H9 (cell line): Measurements from ENCODE around the gene SLC35E4. TPM values are rescaled to one million over a fixed set of nuclear protein-coding genes. Genes with fewer than 3 reads are reported as not detected.

Experiments used
- DNase-seq: peaks from one replicate; pipeline ENCODE4 v3.0.0-alpha.2; 2017
- H2AFZ ChIP-seq: one replicate; pipeline ENCODE4 v1.6.1; 2013; ENCODE audit warnings: mild to moderate bottlenecking, low read length, control low read depth, moderate library complexity
- H2AK5ac ChIP-seq: 2 replicates; pipeline ENCODE4 v1.6.1; 2013; ENCODE audit warnings: low read length, control low read depth, mixed read lengths; ENCODE audit not compliant: insufficient read length
- H2BK120ac ChIP-seq: one replicate; pipeline ENCODE4 v1.6.1; 2013; ENCODE audit warnings: low read depth, mild to moderate bottlenecking, low read length, control low read depth, inconsistent platforms; ENCODE audit not compliant: poor library complexity, severe bottlenecking
- H2BK12ac ChIP-seq: 2 replicates; pipeline ENCODE4 v1.6.1; 2013; ENCODE audit warnings: low read length, control low read depth, mixed read lengths, low read depth; ENCODE audit not compliant: insufficient read length
- H2BK15ac ChIP-seq: 2 replicates; pipeline ENCODE4 v1.6.1; 2013; ENCODE audit warnings: low read depth, low read length, control low read depth
- H2BK20ac ChIP-seq: one replicate; pipeline ENCODE4 v1.6.1; 2013; ENCODE audit warnings: low read depth, mild to moderate bottlenecking, low read length, control low read depth, inconsistent platforms; ENCODE audit not compliant: poor library complexity, severe bottlenecking
- H2BK5ac ChIP-seq: 2 replicates; pipeline ENCODE4 v1.6.1; 2013; ENCODE audit warnings: low read length, control low read depth, mixed read lengths; ENCODE audit not compliant: insufficient read length
- H3K14ac ChIP-seq: 2 replicates; pipeline ENCODE4 v1.6.1; 2013; ENCODE audit warnings: low read length, control low read depth; ENCODE audit not compliant: insufficient read depth
- H3K18ac ChIP-seq: 2 replicates; pipeline ENCODE4 v1.6.1; 2013; ENCODE audit warnings: low read depth, mild to moderate bottlenecking, mixed read lengths, low read length, control low read depth; ENCODE audit not compliant: insufficient read length
- H3K23ac ChIP-seq: 2 replicates; pipeline ENCODE4 v1.6.1; 2013; ENCODE audit warnings: low read length, control low read depth, mixed read lengths, low read depth; ENCODE audit not compliant: insufficient read length
- H3K23me2 ChIP-seq: 2 replicates; pipeline ENCODE4 v1.6.1; 2013; ENCODE audit warnings: low read depth, mild to moderate bottlenecking, mixed read lengths, low read length, control low read depth; ENCODE audit not compliant: insufficient read length, poor library complexity, severe bottlenecking
- H3K27ac ChIP-seq: 2 replicates; pipeline ENCODE4 v1.5.1; 2013; ENCODE audit warnings: low read length, control low read depth, mixed read lengths, low read depth; ENCODE audit not compliant: insufficient read length
- H3K27me3 ChIP-seq: 2 replicates; pipeline ENCODE4 v1.6.1; 2013; ENCODE audit warnings: low read length, control low read depth, inconsistent platforms; ENCODE audit not compliant: insufficient read depth
- H3K4ac ChIP-seq: 2 replicates; pipeline ENCODE4 v1.6.1; 2013; ENCODE audit warnings: low read depth, mild to moderate bottlenecking, control low read depth, inconsistent platforms, low read length, moderate library complexity
- H3K4me1 ChIP-seq: 2 replicates; pipeline ENCODE4 v1.6.1; 2013; ENCODE audit warnings: low read length, control low read depth, inconsistent platforms; ENCODE audit not compliant: insufficient read depth
- H3K4me2 ChIP-seq: 2 replicates; pipeline ENCODE4 v1.6.1; 2013; ENCODE audit warnings: low read length, control low read depth, mixed read lengths; ENCODE audit not compliant: insufficient read length, insufficient read depth
- H3K56ac ChIP-seq: 2 replicates; pipeline ENCODE4 v1.6.1; 2013; ENCODE audit warnings: low read depth, mild to moderate bottlenecking, mixed read lengths, low read length, control low read depth; ENCODE audit not compliant: insufficient read length
- H3K79me1 ChIP-seq: 2 replicates; pipeline ENCODE4 v1.6.1; 2013; ENCODE audit warnings: low read depth, mild to moderate bottlenecking, moderate library complexity, low read length, control low read depth, inconsistent platforms; ENCODE audit not compliant: insufficient read depth, poor library complexity, severe bottlenecking
- H3K79me2 ChIP-seq: 2 replicates; pipeline ENCODE4 v1.6.1; 2013; ENCODE audit warnings: low read length, control low read depth, inconsistent platforms; ENCODE audit not compliant: insufficient read depth
- H3K9ac ChIP-seq: 2 replicates; pipeline ENCODE4 v1.6.1; 2013; ENCODE audit warnings: low read length, control low read depth, mixed read lengths; ENCODE audit not compliant: insufficient read length; ENCODE audit errors: extremely low read depth
- H3K9me3 ChIP-seq: one replicate; pipeline ENCODE4 v1.6.1; 2013; ENCODE audit warnings: low read depth, low read length, inconsistent platforms; ENCODE audit not compliant: control insufficient read depth
- H3T11ph ChIP-seq: one replicate; pipeline ENCODE4 v1.6.1; 2013; ENCODE audit warnings: mild to moderate bottlenecking, low read length, control low read depth, inconsistent platforms
- H4K20me1 ChIP-seq: one replicate; pipeline ENCODE4 v1.6.1; 2013; ENCODE audit not compliant: control insufficient read depth, insufficient read length, insufficient read depth
- H4K5ac ChIP-seq: 2 replicates; pipeline ENCODE4 v1.6.1; 2013; ENCODE audit warnings: low read depth, mild to moderate bottlenecking, mixed read lengths, low read length, control low read depth; ENCODE audit not compliant: insufficient read length
- H4K8ac ChIP-seq: replicated peaks from 2 replicates; pipeline ENCODE4 v1.6.1; 2013; ENCODE audit warnings: low read length, control low read depth, mixed read lengths, low read depth; ENCODE audit not compliant: insufficient read length
- H4K91ac ChIP-seq: 2 replicates; pipeline ENCODE4 v1.6.1; 2013; ENCODE audit warnings: low read depth, mild to moderate bottlenecking, moderate library complexity, mixed read lengths, low read length, control low read depth; ENCODE audit not compliant: insufficient read length
- H3K27ac Mint-ChIP-seq, 3 experiments: 2 replicates in 2 of 3; 3 replicates in 1 of 3; pipeline ENCODE4 v1.8.0; 2020 to 2021; ENCODE audit warnings: mixed read lengths in 3 of 3, mild to moderate bottlenecking in 1 of 3, moderate library complexity in 1 of 3
- H3K27me3 Mint-ChIP-seq: 2 replicates; pipeline ENCODE4 v1.8.0; 2021; ENCODE audit warnings: low read depth, mild to moderate bottlenecking, moderate library complexity, mixed read lengths
- H3K36me3 Mint-ChIP-seq, 3 experiments: 2 replicates in 2 of 3; 3 replicates in 1 of 3; pipeline ENCODE4 v1.8.0; 2020 to 2021; ENCODE audit warnings: low read depth in 3 of 3, mixed read lengths in 3 of 3; ENCODE audit not compliant: insufficient read depth in 1 of 3
- H3K4me1 Mint-ChIP-seq, 2 experiments: 2 replicates each; pipeline ENCODE4 v1.8.0; 2020; ENCODE audit warnings: mixed read lengths in 2 of 2
- H3K4me3 Mint-ChIP-seq, 2 experiments: 2 replicates in 1 of 2; 3 replicates in 1 of 2; pipeline ENCODE4 v1.8.0; 2020 to 2021; ENCODE audit warnings: mild to moderate bottlenecking in 2 of 2, mixed read lengths in 2 of 2, moderate library complexity in 1 of 2
- H3K9me3 Mint-ChIP-seq, 2 experiments: 2 replicates in 1 of 2; 3 replicates in 1 of 2; pipeline ENCODE4 v1.8.0; 2020; ENCODE audit warnings: mild to moderate bottlenecking in 2 of 2, mixed read lengths in 2 of 2, moderate library complexity in 1 of 2
- CTCF ChIP-seq: fragments of 200-600 bp; sonication (generic); conservative IDR thresholded peaks from 3 replicates; pipeline ENCODE4 v1.8.0; 2021; ENCODE audit warnings: antibody characterized with exemption, mild to moderate bottlenecking
- WGBS: extraction: QIAGEN DNeasy Blood & Tissue Kit; methylation state at CpG from one replicate; pipeline ENCODE4 v1.1.7; 2013; ENCODE audit warnings: missing lambda C conversion rate, low lambda C conversion rate, mixed read lengths; ENCODE audit not compliant: insufficient read length; ENCODE audit errors: extremely low coverage; 5-methylcytosine and 5-hydroxymethylcytosine counted together
- total RNA-seq: library from RNA; stranded (reverse); gene quantifications from 2 replicates; pipeline ENCODE4 v1.2.1, GENCODE V29; 2021

The SLC35E4 gene
- total RNA-seq, 1 experiment from 2014 or later = 3.7 TPM

- no CpG with 5 or more reads among the region's 3 CpGs for WGBS
- H3K79me2 ChIP-seq = no peaks in the 10 kb centered on the region
- no peak for TF ChIP-seq CTCF
- no peak overlapping the region for H2BK20ac ChIP-seq
- no peak overlapping the region for H2BK12ac ChIP-seq
- no peaks in the 10 kb centered on the region for H3K9me3 ChIP-seq
- Mint-ChIP-seq H3K4me3 (no peak overlapping the region; a peak in 1 of 5 replicates), H3K9me3 (no peaks in the 10 kb centered on the region), H3K4me1 (peaks cover 28 to 29% of the 10 kb centered on the region in 2 experiments), H3K27me3 (no peaks in the 10 kb centered on the region), H3K27ac (no peak overlapping the region), H3K36me3 (peaks cover 32 to 66% (median 56%) of the 10 kb centered on the region in 3 experiments; a peak in 6 of 7 replicates)
- no peak overlapping the region for H2BK120ac ChIP-seq
- H4K91ac ChIP-seq = no peak overlapping the region
- no peak overlapping the region for H2AFZ ChIP-seq
- peaks cover 4% of the 10 kb centered on the region for H3K79me1 ChIP-seq
- no peak overlapping the region for H3K4me2 ChIP-seq
- no peak overlapping the region for H3K56ac ChIP-seq
- no peak overlapping the region for H3K27ac ChIP-seq
- H3K27me3 ChIP-seq = no peaks in the 10 kb centered on the region
- no peak for DNase-seq
- no peaks in the 10 kb centered on the region for H4K20me1 ChIP-seq
- H3K4me1 ChIP-seq = 0 out of 2 replicates have a peak, but pooled peaks cover 6% of the 10 kb centered on the region
- H3K18ac ChIP-seq = no peak overlapping the region
- no peak overlapping the region for H2AK5ac ChIP-seq
- no peak overlapping the region for H2BK5ac ChIP-seq
- H3T11ph ChIP-seq = no peak overlapping the region
- no peak overlapping the region for H3K4ac ChIP-seq
- H3K9ac ChIP-seq = no peak overlapping the region
- no peak overlapping the region for H3K23ac ChIP-seq
- H3K23me2 ChIP-seq = peaks cover 6% of the 10 kb centered on the region
- H2BK15ac ChIP-seq = no peak overlapping the region
- no peak overlapping the region for H3K14ac ChIP-seq
- H4K8ac ChIP-seq = no peak overlapping the region
- no peak overlapping the region for H4K5ac ChIP-seq
These were observed 24.4 kb upstream of the SLC35E4 start for GRCh38 chr22:30611197-30611596.
